ENCODE data around the gene HOXA9.

The HOXA9 gene

GRCh38 chr7:27124902-27125689, 40.2 kb downstream of the HOXA9 start:
- no peak for DNase-seq

GRCh38 chr7:27124096-27124901, 41.0 kb downstream of the HOXA9 start:
- no peak for DNase-seq

GRCh38 chr7:27123477-27124053, 41.8 kb downstream of the HOXA9 start:
- DNase-seq: no peak

DNA sequence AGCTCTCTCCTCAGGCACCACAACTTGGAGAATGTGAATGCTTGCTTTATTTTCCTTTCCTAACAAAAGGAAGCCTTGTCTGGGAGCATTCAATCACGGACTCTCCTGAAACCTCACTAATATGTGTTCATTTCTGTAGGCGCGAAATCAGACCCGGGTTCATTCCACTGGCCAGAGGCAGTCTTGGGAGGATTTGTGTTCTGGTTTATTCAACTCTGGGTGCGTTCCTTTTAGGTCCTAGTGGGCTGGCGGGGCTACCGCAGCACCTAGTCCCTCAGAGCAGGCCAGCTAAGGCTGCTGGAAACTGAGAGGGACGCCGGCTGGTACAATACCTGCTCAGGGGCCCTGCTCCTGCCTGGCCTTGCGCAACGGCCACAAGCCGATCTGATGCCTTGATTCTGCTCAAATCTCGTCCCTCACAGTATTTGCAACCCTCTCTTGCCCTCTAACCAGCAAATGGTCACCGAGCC, 42.3 kb downstream of the HOXA9 start:
- DNase-seq: no peak

GRCh38 chr7:27122077-27122910, 43.0 kb downstream of the HOXA9 start:
- DNase-seq: no peak

DNA sequence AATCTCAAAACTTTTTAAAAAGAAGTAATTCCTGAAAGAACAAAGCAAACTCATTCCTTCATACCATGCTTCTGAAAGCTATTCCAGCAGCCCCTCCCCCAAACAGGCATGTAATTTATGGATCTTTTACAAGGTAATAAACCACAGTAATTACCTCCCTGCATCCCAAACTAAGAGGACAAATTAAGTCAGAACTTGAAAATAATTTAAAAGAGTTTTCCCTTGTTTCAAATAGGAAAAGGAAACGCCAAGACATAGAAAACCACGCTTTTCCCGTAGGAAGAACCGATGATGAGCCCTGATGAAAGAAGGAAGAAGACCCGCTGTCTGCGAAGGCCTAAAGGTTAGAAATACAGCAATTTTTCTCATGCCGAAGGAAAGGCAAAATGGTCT, 43.7 kb downstream of the HOXA9 start:
- no peak for DNase-seq

DNA sequence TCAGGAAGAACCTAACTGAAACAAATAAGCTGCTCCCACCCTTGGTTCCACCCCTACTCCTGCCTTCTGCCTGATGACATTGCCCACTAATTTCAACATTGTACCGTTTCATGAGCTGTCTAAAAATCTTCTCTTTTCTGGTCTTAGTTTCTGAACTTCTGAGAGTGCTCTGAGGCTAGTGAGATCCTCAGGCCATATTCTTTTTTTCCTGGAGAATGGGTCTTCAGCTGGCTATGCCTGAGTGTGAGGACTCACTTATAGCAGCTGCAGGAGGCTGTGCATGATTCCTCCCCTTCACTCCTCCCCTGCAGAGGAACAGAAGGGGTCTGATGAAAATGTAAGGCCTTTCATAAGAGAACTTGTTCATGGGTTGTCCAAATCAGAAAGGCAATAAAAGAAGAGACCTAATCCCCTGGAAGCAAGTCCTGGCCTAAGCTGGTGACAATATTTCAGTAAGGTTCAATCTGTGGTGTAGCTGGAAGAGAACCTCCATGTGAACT, 45.9 kb downstream of the HOXA9 start:
- no peak for DNase-seq

GRCh38 chr7:27118580-27118979, 46.8 kb downstream of the HOXA9 start:
- DNase-seq: no peak

GRCh38 chr7:27117887-27118491, 47.3 kb downstream of the HOXA9 start:
- DNase-seq: no peak

- DNase-seq: no peak
These were observed 48.1 kb downstream of the HOXA9 start for GRCh38 chr7:27116962-27117886.

DNA sequence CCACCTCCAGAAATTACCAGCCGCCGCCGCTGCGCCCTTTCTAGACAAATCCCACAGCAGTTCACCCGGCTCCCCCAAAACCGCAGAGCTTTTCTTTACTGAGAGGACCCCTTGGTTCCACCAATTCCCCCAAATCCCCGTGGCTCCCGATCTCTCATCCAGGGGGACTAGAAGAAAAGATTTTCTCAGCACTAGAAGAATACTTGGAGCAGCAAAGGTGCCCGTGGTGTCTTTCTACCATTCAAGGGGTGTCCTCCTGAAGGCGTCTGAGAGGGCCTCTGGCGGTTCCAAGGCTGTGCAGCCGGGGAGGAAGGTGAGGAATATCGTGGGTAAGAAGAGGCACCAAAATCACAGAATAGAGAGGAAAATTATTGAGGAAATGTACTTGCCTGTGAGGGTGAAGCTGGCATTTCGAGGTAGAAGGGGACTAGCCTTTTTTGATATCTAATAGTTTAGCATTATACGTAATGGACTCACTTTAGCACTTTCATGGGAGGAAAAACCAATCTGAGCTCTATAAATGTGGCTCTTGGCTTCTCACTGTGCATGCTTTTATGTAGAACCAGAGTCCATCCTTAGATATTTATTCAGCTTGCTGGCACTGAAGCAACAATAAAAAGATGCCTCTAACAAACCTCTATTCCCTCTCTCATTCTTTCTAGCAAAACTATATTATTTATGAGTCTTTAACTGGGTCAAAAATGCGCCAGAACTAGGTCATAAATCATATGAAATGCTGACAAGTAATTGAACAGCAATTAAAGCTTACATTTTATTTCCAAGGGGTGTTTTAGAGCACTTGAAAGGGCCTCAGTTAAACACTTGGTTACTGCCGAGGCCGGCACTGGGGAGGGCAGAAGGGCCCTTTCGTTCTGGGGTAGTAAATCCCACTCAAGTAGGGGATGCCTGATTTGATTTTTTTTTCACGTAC, 49.0 kb downstream of the HOXA9 start:
- DNase-seq: no peak

GRCh38 chr7:27115221-27116026, 49.9 kb downstream of the HOXA9 start:
- DNase-seq: no peak

DNA sequence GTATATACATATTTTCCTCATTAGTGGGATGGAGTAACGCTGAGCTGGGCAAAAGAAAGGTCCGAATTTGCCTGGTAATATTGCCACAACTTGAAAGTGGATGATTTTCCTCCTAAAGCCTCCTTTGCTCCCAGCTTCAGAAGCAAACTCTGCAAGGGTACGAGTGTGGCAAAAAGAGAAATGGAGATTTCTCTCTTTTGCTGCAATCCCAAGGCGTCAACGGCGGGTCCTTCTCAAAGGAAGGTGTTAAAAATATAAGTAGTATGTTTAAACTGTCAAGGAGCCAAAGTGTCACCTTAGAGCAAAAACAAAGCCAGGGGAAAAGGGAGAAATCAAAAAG, 50.5 kb downstream of the HOXA9 start:
- no peak for DNase-seq

DNA sequence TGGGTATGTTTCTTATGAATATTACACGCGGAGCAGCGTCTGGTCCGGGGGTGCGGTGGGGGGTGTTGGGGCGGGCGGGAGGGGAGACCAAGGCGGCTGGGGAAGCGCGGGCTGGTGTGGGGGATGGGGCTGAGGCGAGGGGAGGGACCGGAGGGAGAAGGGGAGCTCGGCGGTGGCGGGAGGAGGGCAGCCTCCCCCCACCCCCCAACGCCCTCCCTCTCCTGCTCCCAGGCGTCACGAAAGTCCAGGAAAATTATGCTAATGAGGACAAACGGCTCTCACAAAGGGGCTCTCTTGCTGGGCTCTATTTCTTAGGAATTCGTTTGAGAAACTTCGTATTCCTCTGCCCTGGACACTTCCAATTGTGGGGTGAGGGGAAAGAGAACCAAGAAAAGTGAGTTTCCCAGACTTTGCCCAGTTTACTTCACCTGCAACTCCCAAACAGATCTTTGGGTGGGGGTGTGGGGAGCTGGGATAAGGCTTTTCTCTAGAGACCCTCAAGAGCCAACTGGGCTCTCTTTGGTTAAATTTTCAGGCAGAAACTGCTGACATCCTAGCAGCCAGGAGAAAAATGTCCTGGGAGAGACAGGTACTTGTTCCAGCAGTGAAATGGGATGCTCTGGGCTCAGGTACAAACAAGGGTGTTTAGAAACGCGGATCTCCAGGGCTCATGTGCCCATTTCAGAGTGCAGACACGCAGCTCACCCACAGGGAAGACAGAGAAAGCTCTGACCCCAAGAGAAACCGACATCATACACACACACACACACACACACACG, 51.2 kb downstream of the HOXA9 start:
- no peak for DNase-seq

GRCh38 chr7:27112955-27113949, 52.1 kb downstream of the HOXA9 start:
- no peak for DNase-seq

Data from activated CD4-positive, alpha-beta T cell treated with anti-CD3 and anti-CD28 coated beads for 1 hour (primary cell).